Measurements from ENCODE around the gene GLRA2. TPM values are rescaled to one million over a fixed set of nuclear protein-coding genes. Genes with fewer than 3 reads are reported as not detected.

GLRA2 gene
- not detected in 2 replicates for total RNA-seq (2014; rRNA removed; shearing (Covaris generic))

DNA sequence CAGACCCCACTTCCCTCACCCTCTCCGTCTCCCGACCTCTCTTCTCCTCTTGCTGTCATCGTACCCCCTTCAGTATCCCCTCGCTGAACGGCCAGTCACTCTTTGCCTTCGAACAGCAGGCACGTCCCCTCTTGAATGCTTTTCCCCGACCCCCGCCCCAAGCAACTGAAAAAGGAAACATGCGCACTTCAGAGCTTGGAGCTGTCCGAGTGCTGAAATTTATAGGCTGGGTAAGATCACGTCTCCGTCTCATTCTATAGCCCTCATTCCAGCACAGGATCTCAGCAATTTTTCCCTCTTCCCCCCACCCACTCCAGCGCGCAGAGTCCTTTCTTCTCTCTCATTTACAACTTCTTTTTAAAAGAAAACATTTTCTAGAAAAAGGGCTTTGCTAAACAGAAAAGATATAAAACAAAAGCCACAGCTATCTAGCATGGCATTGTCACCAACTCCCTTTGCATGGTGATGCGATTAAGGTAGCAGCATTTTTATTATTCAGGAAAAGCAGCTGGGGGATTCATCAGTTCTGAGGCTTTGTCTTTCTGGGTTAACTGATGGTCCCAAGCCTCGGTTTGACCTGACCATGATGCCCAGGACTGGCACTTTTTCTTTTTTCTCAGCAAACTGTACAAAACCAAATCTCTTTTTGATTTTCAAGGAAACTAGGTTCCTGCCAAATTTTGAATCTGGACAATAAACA, at the start of gene GLRA2:
Gene GLRA2, plus strand, starts transcription at position 247 of the 700 bp plus-strand sequence. CDS start 522 bp downstream, outside the sequence.

